ENCODE results near the gene PTGDS. TPM values are rescaled to one million over a fixed set of nuclear protein-coding genes. Genes with fewer than 3 reads are reported as not detected.

PTGDS gene
- total and polyA plus RNA-seq, 9 of the 15 experiments (the other 6 are each of a cell fraction or from before 2014, with no cell fraction given), result 0.46 to 7.1 (median 2.0) TPM

GRCh38 chr9:136972743-136973142, 4.6 kb upstream of the PTGDS start:
- no peak overlapping the region for H3K27ac ChIP-seq (ENCODE audit: extremely low read depth, low read depth, low read length)
- 44% methylated on average over 11 of the region's 13 CpGs for WGBS (ENCODE audit: insufficient coverage, low coverage, missing lambda C conversion rate)
- H3K27me3 ChIP-seq (ENCODE audit: control insufficient read depth in 2 of 2, insufficient read depth in 2 of 2, low read length in 2 of 2), result no peaks in the 10 kb centered on the region
- ATAC-seq, result no peak
- no peak for FAIRE-seq
- no peak overlapping the region for H2AFZ ChIP-seq (ENCODE audit: low read depth, low read length)
- H3K4me1 ChIP-seq (replicated peaks in 1 of 2; ENCODE audit: control insufficient read depth in 2 of 2, insufficient read depth in 2 of 2, low read length in 2 of 2), result peaks cover 0 to 91% of the 10 kb centered on the region in 2 experiments; a peak in 2 of 5 replicates
- in situ Hi-C loops (cut with MboI), result no loop called here
- no peaks in the 10 kb centered on the region for H3K36me3 ChIP-seq (ENCODE audit: control insufficient read depth, insufficient read depth, low read length)
- CTCF ChIA-PET (ENCODE audit: low intra/inter-chr PET ratio), result no interaction called here
- H3K9me3 ChIP-seq (replicated peaks; ENCODE audit: control insufficient read depth, insufficient read depth, low read depth, low read length), result no peaks in the 10 kb centered on the region
- TF ChIP-seq ZNF668 (CRISPR knock-in tag; IDR thresholded peaks at IDR 0.05) (no peak), ZNF311 (CRISPR knock-in tag; IDR thresholded peaks at IDR 0.05) (no peak), POLR2G (IDR thresholded peaks at IDR 0.05; ENCODE audit: low read depth, low read length) (no peak), BRD9 (IDR thresholded peaks at IDR 0.05; ENCODE audit: low read depth, partially characterized antibody) (no peak), GATAD2A (IDR thresholded peaks at IDR 0.05) (no peak), POLR3A (IDR thresholded peaks at IDR 0.05; ENCODE audit: borderline replicate concordance, extremely low read depth, insufficient read depth, insufficient read length) (no peak), TAF15 (IDR thresholded peaks at IDR 0.05; ENCODE audit: low read depth, low read length) (no peak), ZNF232 (CRISPR knock-in tag; IDR thresholded peaks at IDR 0.05) (no peak), RBM17 (IDR thresholded peaks at IDR 0.05; ENCODE audit: borderline replicate concordance, low read depth, low read length) (no peak), ZNF644 (tag; IDR thresholded peaks at IDR 0.05; ENCODE audit: low read depth) (no peak)
- TF ChIP-seq, protein P1, sequence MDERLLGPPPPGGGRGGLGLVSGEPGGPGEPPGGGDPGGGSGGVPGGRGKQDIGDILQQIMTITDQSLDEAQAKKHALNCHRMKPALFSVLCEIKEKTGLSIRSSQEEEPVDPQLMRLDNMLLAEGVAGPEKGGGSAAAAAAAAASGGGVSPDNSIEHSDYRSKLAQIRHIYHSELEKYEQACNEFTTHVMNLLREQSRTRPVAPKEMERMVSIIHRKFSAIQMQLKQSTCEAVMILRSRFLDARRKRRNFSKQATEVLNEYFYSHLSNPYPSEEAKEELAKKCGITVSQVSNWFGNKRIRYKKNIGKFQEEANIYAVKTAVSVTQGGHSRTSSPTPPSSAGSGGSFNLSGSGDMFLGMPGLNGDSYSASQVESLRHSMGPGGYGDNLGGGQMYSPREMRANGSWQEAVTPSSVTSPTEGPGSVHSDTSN (CRISPR knock-in tag; IDR thresholded peaks at IDR 0.05; ENCODE audit: low read depth), result no peak
- TF ChIP-seq, protein P1 (tag; conservative IDR thresholded peaks at IDR 0.05; ENCODE audit: low read depth), result no peak
- TF ChIP-seq, protein P2, sequence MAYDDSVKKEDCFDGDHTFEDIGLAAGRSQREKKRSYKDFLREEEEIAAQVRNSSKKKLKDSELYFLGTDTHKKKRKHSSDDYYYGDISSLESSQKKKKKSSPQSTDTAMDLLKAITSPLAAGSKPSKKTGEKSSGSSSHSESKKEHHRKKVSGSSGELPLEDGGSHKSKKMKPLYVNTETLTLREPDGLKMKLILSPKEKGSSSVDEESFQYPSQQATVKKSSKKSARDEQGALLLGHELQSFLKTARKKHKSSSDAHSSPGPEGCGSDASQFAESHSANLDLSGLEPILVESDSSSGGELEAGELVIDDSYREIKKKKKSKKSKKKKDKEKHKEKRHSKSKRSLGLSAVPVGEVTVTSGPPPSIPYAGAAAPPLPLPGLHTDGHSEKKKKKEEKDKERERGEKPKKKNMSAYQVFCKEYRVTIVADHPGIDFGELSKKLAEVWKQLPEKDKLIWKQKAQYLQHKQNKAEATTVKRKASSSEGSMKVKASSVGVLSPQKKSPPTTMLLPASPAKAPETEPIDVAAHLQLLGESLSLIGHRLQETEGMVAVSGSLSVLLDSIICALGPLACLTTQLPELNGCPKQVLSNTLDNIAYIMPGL (CRISPR knock-in tag; IDR thresholded peaks at IDR 0.05), result no peak
- POLR2A ChIA-PET, result no interaction called here
- no peak for DNase-seq (ENCODE audit: extremely low read depth in 1 of 4, low spot score in 3 of 4)
- H3K9ac ChIP-seq (ENCODE audit: insufficient read depth in 1 of 2, low read depth in 2 of 2, low read length in 2 of 2), result peak overlapping the region in 1 of 2 experiments; percentile 73; a peak in 2 of 4 replicates
- BruUV-seq (replicated peaks), result no TSS peak
- no peaks in the 10 kb centered on the region for H3K79me2 ChIP-seq (ENCODE audit: control insufficient read depth, insufficient read depth, low read length)
- no peaks in the 10 kb centered on the region for H4K20me1 ChIP-seq (replicated peaks; ENCODE audit: control insufficient read depth, insufficient read depth, low read length)
- no peak overlapping the region for H3K4me2 ChIP-seq (ENCODE audit: insufficient read depth, low read length)
- intact Hi-C loops (cut with micrococcal nuclease), result no loop called here
- H3K9me1 ChIP-seq (ENCODE audit: control insufficient read depth, insufficient read depth, low read length), result no peaks in the 10 kb centered on the region
- H3K4me3 ChIP-seq, result no peak overlapping the region
